A204.1 (cell line): ENCODE data around the gene SH3BP2.

Source experiments
- FAIRE-seq: peaks from 2 replicates; lab custom pipeline; 2012; peaks lifted over from hg19 to GRCh38; lab: Jason Lieb, UNC

Gene SH3BP2

DNA sequence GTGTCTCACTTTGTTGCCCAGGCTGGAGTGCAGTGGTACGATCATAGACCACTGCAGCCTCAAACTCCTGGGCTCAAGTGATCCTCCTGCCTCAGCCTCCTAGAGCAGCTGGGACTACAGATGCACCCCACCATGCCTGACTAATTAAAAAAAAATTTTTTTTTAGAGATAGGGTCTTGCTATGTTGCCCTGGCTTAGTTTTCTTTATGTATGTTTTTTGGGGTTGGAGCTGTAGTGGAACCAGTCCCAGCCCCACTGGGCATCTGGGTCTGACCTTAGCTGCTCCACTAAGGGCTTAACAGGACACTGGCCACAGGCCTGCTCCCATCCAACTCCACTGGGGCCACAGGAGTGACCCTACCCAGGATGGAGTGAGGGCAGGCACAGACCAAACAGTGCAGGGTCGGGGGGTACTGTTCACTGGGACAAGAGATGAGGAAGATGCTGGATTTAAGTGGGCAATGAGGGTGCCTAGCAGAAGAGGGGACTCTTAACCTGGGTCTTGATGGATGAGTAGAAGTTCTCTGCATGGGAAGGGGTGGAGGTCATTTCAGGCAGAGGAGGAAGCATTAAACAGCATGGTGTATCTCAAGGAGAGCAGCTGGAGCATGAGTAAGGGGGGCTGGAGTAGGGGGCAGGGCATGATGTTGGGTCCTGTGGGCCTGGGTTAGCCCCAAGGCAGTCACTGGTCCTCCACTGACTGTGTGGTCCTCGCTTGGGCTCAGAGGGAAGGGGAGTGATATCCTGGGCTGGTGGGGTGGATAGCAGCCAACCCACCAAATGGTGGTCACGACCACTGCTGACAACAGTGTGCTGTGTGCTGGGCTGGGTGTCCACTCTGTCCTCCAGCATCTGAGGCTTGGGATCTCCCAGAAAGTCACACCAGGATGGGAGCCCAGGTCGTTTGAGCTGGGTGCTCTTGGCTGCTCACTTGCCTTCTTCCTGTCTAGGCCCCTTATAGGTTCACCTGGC lies 26.6 kb downstream of the SH3BP2 start:
- no peak for FAIRE-seq

DNA sequence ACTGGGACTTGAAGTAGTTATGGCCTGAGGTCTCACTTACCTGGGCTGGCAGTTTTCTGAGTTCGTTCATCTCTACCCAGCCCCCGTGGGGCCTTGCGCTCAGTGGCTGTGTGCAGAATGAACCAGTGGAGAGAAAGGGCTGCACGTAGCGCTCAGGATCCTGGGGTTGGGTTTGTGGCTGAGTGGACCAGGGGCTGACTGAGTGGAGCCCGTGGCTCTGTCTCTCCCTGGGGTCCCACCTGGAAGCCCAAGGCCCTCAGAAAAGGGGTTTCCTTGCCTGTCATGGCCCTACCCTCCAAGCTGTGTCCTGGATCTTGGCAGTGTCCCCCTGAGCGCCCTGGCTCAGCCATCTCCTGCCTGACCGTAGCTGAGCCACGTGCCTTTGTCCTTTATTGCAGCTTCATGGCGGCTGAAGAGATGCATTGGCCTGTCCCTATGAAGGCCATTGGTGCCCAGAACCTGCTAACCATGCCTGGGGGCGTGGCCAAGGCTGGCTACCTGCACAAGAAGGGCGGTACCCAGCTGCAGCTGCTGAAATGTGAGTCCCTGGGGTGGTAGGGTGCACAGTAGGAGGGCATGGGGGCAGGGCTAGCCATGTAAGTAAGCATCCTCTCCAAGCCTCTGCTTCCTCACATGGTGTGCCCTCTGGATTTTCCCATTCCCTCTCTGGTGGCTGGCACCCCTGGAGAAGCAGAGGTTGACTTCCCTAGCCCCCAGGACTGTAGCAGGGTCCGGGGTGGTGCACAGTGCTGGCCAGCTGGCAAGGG lies 27.5 kb downstream of the SH3BP2 start:
- no peak for FAIRE-seq

DNA sequence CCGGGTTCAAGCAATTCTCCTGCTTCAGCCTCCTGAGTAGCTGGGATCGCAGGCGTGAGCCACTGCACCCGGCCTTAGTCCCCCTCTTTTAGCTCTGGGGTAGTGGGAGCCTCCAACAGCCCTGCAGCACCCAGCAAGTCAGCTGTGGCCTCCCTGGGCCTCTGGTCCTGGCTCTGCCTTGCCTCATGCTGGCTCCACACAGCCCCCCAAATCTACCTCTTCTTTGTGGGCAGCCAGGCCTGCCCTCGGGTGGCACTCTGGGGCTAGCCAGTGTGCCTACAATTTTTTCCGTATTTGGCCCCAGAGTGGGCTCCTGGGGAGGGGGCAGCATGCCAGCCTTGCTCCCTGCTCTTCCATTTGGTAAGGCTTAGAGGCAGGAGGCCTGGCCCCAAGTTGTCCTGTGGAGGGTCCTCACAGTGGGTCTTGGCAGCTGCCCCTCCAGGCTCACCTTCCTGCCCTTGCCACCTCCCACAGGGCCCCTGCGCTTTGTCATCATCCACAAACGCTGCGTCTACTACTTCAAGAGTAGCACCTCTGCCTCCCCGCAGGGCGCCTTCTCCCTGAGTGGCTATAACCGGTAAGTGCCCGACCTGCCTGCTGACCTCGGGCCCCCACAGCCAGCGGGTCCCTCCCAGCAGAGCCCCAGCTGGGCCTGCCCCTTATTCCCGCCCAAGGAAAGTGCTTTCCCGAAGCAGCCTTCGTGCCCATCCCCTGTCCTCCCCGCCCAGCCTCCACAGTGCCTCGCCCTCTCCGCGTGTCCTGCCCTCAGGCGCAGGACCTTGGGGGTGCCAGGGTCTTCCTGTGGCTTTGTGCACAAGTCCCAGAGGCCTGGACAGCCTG lies 29.8 kb downstream of the SH3BP2 start:
- FAIRE-seq = no peak

DNA sequence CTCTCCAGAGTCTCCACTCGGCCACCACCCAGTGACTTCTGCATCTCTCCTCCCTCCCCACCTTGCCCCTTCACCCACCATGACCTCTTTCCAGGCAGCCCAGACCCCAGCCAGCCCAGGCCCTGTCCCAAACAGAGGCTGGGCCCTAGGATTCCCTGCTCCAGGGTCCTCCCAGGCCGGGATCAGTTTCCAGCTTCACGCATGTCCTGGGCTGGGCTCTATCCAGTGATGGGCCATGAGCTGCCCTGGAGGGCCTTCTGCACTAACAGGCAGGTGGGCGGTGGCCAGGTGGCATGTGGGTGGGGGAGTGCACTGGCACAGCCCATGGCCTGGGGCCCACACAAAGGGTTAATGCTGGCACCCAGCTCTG lies 30.4 kb downstream of the SH3BP2 start:
- FAIRE-seq = no peak

DNA sequence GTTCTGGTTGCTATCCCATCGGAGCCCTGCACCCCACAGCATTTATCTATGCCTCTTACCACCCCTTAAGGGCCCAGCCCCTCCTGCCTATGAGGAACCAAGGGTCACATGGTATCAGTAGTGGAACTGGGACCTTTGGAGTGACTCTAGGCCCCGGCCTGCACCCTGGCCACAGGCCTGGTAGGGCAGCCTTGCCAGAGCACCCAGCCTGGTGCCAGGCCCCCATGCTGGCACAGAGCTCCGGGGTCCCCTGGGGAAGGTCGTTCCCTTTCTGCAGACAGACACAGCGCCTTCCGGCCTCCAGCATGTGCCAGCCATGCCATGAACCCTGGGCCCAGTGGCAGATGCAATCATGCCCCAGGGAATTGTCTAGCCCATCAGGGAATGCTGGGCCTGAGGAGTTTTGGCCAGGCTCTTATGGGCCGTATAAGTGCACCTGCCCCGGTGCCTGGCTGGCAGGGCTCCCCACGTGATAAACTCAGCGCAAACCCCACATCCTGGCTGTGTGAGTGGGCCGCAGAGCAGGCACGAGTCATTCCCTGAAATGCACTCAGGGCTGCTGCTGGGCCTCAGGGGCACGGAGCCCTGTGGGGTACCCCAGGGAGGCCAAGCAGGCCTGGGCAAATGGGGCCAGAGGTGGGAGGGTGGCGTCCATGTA lies 30.9 kb downstream of the SH3BP2 start:
- FAIRE-seq = no peak

DNA sequence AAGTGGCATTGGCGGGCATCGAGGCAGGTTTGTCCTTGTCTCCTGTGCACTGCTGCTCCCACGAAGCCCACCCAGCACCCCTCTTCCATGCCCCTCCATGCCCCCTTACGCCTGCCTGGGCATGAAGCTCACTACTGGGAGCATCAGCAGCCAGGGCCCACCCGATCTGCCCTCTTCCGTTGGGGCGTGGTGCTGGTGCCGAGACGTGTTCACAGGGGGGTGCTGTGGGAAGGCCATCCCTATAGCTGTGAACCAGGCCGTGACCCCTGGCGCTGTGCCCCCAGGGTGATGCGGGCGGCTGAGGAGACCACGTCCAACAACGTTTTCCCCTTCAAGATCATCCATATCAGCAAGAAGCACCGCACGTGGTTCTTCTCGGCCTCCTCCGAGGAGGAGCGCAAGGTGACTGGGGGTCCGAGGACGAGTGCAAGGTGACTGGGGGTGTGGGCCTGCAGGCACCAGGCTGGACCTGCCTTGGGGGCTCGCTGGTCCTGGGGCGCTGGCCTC lies 31.5 kb downstream of the SH3BP2 start:
- FAIRE-seq = no peak

DNA sequence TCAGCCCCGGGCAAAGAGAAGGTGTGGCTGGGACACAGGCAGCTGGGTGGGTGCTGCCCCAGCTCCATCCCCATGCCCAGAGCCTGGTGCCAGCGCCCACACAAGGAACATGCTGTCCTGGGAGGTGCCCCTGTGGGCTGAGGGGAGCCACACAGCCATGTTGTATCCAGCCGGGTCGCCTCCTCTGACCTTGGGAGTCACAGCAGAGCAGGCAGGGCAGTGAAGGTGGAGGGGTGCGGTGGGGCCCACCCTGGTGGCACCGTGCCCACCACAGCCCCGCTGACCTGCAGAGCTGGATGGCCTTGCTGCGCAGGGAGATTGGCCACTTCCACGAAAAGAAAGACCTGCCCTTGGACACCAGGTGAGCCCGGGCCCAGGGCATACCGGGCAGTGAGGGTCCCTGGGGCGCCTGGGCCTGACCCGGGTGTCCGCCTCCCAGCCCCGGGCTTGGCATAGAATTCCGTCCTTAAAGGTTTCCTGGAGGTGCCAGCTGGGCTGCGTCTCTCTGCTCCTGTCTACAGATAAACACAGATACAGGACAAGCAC lies 32.0 kb downstream of the SH3BP2 start:
- no peak for FAIRE-seq

DNA sequence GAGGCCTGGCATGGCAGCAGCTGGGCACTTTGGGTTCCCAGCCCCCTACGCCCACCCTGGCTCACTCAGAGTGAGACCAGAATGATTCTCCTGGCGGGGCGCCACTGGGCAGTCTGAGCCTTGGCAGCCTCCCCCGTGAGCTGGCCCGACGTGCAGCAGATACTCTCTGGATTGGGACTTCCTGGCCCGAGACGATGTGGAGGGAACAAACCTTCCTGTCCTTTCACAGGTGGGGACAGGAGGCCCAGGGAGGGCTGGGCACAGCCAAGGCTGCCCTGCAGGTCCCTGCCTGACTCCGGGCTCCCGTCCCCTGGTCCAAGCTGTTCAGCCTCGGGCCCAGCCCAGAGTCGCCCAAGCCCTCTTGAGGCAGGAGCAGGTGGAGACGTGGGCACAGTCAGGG lies 32.9 kb downstream of the SH3BP2 start:
- no peak for FAIRE-seq

DNA sequence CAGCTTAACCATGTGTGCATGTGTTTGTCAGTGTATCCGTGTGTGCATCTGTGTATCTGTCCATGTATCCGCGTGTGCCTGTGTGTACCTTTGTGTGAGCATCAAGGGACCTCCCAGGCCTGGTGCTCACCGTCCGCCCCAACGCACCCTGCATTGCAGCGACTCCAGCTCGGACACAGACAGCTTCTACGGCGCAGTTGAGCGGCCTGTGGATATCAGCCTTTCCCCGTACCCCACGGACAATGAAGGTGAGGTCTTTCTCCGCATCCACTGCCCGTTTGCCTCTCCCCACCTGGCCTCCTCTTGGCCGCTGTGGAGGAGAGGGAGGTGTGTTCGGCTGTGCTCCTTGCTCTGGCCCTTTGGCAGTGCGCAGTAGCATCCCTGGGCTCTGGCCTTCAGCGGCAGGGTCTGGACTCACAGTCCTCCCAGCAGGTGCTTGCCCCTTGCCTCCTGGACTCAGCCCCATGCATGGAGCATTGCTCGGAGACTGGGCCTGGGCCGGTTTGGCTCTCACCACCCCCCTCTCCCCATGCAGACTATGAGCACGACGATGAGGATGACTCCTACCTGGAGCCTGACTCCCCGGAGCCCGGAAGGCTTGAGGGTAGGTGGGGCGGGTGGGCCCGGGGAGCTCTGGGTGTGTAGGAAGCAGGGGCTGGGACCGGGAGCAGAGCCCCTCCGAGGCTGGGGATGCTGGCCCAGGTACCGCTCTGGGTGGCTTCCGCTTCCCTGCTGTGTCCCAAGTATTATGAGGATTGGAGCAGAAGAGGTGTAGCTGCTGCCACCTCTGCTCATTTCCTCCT lies 34.4 kb downstream of the SH3BP2 start:
- no peak for FAIRE-seq

DNA sequence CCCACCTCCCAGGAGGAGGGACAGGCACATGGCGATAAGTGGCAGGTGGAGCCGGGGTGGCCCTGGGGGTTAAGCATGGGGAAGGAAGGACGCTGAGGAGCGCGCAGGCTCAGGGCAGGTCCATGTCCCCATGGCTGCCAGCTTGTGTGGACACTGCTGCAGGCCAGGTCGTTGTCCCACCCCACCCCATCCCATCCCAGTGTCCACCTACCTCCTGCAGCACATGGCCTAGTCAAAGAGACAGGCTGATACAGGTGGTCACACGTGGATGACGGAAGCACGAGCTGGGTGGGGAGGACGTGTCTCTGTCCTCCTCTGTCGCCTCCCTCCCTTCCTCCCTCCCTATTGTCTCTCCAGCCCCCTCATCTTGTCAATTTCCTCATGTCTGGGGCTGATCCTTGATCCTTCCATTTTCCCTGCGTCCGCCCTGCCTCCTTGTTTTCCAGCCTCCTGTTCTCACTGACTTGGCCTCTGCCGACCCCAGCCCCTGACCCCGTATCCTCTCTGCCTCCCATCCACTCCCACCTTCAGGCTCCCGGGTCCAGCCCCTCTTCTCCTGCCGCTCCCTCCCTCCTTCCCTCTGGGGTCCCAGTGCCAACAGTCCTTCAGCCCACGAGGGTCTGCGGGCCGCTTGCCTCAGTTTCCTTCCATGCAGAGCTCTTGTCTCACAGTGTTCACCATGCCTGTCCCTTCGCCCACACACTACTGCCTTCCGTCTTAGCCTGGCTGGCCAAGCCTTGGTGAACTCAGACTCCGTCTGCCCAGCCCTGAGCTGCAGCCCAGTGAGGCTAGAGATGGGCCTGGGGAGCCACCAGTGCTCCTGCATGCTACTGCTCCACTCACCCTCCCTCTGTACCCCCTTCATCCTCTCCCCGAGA lies 35.2 kb downstream of the SH3BP2 start:
- no peak for FAIRE-seq

DNA sequence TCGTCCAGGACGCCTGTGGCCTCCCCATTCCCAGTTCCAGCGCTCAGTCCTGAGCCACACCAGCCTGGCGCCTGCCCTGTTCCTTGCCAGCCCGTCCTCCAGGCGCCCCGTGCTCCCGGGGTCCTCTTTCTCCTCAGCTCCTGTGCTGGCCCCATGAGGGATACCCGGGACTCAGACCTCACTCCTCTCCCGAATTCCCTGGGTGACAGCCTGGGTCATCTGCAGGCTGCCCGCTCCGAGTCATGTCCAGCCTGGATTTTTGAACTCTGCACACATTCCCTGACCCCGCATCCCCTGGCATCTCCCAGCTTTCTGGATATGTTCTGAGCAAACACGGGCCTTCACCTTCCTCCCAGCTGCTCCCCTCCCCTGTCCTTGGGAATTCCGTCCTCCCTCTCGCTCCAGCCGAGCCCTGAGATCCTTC lies 35.9 kb downstream of the SH3BP2 start:
- FAIRE-seq = no peak

DNA sequence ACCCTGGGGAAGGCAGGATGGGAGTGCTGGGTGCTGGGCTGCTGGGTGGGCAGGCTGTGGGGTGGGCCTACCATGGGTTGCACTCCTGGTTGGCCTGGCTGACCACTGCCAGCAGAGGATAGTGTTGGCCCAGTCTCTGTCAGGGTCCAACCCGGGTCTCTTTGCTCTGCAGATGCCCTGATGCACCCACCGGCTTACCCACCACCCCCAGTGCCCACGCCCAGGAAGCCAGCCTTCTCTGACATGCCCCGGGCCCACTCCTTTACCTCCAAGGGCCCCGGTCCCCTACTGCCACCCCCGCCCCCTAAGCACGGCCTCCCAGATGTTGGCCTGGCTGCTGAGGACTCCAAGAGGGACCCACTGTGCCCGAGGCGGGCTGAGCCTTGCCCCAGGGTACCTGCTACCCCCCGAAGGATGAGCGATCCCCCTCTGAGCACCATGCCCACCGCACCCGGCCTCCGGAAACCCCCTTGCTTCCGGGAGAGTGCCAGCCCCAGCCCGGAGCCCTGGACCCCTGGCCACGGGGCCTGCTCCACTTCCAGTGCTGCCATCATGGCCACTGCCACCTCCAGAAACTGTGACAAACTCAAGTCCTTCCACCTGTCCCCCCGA lies 36.5 kb downstream of the SH3BP2 start:
- FAIRE-seq = no peak

DNA sequence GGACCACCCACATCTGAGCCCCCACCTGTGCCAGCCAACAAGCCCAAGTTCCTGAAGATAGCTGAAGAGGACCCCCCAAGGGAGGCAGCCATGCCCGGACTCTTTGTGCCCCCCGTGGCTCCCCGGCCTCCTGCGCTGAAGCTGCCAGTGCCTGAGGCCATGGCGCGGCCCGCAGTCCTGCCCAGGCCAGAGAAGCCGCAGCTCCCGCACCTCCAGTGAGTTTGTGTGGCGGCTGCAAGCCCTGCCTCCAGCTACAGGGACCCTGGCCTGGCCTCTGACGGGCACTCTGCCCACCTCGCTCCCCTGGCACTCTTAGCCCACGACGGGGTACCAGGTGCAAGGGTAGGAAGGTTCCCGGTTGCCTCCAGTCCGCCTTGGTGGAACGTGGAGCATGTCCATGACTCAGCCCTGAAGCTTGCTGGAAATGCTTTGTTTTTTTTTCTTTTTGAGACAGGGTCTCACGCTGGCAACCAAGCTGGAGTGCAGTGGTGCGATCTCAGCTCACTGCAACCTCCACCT lies 37.1 kb downstream of the SH3BP2 start:
- FAIRE-seq = no peak

DNA sequence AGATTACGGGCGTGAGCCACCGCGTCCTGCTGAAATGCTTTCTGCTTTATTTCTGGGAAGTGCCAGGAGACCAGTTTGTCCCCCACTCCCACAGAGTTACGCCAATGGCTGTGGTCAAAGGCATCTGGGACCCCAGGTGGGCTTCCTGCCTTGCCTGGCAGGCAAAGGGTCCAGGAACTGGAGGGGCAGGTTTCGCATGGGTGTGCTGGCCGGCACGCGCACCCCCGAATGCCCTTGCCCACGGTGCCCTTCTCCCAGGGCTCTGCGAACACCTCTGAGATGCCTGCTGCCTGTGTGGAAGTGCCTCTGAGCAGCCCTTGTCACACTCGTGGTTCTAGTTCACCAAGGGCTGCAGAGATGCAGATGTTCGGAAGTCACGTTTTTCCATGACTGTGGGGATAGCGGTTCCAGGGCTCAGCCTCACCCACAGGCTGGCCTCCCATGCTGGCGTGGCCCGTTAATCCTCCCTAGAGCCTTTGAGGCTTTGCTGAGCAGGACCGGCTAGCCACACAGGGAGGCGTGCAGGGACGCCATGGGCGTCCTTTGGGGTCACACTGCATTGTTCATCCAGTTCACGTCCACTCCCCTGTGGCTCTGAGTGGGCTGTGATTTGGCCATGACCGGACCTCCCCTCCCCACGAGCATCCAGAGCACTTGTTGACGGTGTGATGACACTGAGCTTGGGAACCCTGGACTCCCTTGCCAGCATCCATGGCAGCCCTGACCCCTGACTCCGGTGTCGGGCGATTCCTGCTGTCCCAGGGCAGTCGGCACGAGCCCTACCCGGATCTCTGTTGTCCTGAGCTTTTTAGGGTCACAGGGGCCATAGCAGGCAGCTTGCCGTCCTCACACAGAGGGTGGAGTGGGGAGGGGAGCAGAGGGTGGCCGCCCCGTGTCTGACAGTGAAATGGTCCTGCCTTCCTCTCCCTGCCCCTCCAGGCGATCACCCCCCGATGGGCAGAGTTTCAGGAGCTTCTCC lies 38.0 kb downstream of the SH3BP2 start:
- no peak for FAIRE-seq

DNA sequence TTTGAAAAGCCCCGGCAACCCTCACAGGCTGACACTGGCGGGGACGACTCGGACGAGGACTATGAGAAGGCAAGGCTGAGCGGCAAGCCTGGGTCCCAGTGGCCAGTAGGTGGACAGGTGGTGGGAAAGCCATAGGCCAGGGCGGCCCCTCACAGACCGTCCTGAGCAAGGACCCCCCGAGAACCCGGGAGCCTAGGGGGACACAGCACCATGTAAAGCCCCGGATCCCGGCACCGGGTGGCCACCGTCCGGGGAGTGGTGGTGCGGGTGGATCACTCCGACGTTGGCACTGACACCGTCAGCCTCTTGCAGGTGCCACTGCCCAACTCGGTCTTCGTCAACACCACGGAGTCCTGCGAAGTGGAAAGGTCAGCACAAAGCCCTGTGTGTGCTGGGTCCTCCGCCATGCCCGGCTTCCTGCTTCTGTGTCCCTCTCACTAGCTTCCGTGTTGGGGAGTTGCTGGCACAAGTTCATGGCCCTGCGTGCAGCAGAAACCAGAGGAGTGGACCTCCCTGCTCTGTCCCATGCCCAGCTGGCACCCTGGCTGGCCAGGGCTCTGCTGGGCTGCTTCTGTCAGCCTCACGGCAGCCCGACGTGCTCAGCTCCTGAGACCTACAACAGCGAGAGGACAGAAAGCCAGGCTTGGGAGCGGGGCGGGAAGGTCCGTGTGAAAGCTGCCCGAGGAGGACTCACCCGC lies 38.9 kb downstream of the SH3BP2 start:
- no peak for FAIRE-seq

DNA sequence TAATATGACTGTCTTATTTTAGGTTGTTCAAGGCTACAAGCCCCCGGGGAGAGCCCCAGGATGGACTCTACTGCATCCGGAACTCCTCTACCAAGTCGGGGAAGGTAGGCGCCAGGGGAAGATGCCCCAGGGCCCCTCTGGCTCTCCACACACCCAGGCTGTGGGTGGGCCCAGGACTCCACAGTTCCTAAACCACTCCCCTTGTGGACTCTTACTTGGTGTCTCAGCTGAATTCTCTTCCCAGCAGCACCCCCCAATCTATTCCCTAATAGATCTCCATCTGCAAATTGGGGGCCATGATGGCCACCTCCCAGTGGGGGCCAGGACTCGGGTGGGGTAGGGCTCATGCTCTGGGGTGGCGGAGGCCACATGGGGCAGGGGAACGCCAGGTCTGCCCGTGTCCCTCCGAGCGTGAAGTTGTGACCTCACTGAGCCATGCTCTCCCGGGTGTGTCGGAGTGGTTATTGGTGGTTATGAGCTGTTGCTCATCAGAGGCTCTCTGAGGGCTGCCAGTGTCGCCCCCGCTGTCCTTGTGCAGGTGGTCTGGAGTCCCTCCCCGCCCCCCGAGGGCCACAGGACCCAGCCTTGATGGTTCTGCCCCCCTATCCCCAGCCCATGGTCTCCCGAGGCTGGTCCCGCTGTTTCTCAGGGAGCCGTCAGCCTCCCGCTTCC lies 39.6 kb downstream of the SH3BP2 start:
- FAIRE-seq = no peak
